Measurements from ENCODE around the gene ADAP1.
A peak's percentile ranks its signal among the peaks of the same experiment; 100 is the strongest.
"Not testable (repeated sequence)": the region's sequence is repeated elsewhere in the genome, so short reads cannot be mapped to it uniquely, and the experiment has no call there.

Gene ADAP1

DNA sequence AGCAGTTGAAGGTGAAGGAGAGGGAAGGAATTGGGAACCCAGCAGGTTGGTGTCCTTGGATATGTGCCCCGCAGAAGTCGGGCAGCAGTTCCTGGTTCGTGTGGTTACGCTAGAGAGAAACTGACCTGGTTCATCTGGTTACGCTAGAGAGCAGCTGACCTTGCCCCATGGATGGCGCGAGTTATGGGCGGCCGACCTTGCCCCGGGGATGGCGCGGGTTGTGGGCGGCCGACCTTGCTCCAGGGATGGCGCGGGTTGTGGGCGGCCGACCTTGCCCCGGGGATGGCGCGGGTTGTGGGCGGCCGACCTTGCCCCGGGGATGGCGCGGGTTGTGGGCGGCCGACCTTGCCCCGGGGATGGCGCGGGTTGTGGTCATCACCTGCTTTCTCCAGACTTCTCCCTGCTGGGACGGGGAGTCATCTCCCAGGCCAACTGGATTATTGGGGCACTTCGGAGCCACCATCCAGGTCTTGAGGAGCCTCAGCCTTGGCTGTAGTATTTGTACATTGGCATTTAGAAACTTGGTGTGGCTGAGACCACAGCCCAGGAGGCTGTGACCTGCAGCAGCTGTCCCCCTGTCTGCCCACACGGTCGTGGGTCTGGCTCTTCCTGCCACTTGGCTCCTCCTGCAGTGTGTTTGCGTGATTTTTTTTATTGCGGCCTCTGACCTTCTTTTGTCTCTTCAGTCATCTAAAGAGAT is 72.0 kb downstream of the ADAP1 start:
- no peak for DNase-seq (ENCODE audit: low read depth in 2 of 2)

DNA sequence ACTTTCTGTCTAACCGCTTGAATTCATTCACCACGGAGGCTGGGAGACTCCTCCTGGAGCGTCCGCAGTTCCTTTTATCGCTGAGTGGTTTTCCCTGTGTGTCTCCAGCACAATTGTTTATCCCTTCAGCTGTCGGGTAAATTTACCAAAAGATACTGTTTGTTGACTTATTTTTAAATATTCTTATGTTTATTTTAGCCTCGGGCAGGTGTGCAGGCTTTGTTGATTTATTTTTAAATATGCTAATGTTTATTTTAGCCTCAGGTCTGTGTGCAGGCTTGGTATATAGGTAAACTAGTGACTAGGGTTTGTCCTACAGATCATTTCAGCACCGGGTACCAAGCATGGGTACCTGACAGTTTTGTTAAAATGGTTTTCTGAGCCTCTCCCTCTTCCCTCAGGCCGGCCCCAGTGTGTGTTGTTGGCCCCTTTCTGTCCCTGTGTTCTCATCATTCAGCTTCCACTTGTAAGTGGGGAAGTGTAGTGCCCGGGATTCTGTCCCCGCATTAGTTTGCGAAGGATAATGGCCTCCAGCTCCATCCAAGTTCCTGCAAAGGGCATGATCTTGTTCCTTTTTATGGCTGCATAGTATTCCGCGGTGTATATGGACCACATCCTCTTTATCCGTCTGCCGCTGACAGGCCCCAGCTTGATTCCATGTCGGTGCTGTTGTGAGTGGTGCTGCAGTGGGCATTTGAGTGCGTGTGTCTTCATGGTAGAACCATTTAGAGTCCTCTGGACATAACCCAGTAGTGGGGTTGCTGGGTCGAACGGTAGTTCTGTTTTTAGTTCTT is 72.8 kb downstream of the ADAP1 start:
- DNase-seq (ENCODE audit: low read depth in 2 of 2) = no peak

DNA sequence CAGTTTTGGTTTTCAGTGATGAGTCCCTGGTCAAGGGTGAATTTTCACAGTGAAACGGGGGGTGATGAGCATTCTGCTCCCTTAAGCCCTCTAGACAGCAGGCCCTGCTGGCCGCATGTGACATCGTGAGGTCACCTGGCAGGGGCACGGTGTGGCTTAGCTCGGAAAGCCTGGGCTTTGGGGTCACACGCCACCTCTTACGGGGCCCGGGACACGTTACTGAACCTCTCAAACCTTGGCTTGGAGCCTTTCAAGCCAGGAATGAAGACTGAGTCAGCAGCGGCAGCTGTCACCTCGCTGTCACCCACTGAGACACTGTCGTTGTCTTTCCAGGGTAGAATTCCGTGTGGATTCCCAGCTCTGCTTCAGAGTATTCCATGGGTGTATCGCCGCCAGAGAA is 74.0 kb downstream of the ADAP1 start:
- no peak for DNase-seq (ENCODE audit: low read depth in 2 of 2)

DNA sequence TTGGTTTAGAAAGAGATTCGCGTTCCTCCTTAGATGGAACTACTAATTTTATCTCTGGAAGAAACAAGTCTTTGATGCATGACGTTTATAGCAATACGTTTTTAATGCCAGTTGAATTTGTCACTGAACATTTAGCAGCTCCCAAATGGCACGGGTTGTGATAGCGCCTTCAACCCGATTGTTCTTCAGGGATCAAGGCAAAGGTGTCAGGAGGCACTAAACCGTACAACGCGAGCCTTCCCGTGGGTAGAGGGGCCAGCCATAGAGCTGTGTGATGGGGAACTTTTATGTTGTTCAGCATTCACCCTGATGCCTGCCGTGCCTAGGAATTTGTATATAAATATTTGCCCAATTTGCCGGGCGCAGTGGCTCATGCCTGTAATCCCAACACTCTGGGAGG is 74.8 kb downstream of the ADAP1 start:
- DNase-seq (ENCODE audit: low read depth in 2 of 2) = no peak

DNA sequence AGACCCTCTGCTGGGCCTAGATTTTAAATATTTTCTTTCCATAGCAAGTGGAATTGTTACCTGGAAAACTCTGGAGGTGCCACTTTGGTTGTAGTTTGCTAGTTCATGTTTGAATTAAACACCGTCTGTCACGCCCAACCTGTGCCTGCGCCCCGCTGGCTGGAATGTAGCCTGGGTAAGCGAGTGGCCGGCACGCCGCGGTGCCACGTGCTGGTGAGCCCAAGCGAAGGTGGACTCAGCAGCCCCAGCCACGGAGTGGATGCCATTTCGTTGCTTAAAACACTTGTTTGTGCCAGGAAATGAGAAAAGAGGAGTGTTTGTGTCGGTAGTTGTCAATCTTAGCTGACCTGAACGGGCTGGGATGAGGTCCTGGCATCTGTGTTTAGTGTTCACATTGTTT is 75.4 kb downstream of the ADAP1 start:
- DNase-seq (ENCODE audit: low read depth in 2 of 2) = no peak

DNA sequence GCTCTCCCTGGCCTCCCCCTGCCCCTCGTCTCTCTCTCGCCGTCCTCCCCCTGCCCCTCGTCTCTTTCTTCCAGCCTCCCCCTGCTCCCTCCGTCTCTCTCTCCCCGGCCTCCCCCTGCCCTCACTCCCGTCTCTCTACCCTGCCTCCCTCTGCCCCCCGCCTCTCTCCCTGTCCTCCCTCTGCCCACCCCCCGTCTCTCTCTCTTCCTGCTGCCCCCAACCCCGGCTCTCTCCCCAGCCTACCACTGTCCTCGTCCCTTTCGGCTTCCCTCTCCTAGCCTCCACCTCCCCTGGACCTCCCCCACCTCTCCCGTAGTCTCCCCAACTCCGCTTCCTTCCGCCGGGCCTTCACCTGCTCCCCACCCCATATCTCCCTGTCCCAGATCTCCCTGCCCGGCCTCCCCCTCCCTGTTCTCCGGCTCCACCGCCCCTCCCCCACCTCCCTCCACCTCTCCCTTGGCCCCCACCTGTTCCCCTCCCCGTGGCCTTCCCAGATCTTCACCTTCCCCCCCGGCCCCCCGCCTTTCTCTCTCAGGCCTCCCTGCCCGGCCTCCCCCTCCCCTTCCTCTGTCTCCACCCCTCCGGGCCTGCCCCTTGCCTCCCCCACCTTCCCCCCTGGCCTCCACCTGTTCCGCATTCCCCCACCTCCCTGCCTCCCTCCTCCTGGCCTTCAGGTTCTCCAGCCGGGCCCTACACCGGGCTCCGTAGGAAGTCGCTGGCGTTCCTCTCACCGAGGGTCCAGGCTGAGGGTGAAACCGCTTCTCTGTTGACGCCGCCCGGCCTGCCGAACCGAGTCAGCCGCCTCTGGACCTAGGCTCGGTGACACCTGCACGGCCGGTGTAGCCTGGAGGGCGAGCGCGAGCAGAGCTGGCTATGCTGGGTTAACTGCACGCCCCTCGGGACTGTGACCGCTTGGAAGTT is 76.9 kb downstream of the ADAP1 start:
- DNase-seq (ENCODE audit: low read depth in 2 of 2) = no peak

DNA sequence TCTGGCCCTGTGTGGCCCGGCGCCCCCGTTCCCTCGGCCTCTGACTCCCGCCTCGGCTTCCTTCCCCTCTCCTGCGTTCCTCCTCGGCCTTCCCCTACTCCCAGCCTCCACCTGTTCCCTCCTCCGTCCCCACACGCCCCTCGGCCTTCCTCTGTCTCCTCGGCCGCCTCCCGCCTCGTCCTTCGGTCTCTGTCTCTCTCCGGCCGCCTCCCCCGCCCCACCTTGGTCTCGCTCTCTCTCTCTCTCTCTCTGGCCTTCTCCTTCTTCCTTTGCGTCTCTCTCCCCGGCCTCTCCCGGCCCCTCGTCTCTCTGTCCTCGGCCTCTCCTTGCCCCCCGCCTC is 77.5 kb downstream of the ADAP1 start:
- DNase-seq (ENCODE audit: low read depth in 2 of 2) = no peak

DNA sequence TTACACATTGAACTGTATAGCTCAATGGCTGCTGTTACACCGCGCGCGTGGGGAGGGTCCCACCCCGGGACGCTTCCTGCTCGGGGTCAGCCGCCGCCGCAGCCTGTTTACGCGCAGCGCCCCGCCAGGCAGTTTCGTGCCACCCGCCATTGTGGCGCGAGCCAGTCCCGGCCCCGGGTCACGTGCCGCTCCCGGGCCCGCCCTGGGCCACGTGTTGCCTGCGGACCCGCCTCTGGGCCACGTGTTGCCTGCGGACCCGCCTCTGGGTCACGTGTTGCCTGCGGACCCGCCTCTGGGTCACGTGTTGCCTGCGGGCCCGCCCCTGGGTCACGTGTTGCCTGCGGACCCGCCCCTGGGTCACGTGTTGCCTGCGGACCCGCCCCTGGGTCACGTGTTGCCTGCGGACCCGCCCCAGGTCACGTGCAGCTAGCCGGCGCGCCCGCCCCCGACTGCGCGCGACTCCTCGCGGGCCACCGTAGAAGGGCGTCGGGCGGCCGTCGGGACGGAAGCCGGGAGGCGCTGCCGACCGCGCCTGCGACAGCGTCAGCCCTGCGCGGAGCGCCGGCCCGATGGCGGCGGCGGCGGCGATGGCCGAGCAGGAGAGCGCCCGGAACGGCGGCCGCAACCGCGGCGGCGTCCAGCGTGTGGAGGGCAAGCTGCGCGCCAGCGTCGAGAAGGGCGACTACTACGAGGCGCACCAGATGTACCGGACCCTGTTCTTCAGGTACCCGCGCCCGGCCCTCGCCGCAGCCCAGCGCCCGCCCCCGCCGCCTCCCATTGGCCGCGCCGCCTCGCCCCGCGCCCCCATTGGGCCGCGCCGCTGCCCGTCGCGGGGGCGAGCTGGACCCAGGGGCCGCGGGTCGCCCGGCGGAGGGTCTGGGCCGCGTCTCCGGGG is 78.2 kb downstream of the ADAP1 start, which contains the start of gene GET4:
Gene GET4, plus strand, starts transcription at position 478 of the 895 bp plus-strand sequence. Its CDS starts 92 bp downstream, at position 570.
- DNase-seq (ENCODE audit: low read depth in 2 of 2) = peak; percentile 90 to 95

DNA sequence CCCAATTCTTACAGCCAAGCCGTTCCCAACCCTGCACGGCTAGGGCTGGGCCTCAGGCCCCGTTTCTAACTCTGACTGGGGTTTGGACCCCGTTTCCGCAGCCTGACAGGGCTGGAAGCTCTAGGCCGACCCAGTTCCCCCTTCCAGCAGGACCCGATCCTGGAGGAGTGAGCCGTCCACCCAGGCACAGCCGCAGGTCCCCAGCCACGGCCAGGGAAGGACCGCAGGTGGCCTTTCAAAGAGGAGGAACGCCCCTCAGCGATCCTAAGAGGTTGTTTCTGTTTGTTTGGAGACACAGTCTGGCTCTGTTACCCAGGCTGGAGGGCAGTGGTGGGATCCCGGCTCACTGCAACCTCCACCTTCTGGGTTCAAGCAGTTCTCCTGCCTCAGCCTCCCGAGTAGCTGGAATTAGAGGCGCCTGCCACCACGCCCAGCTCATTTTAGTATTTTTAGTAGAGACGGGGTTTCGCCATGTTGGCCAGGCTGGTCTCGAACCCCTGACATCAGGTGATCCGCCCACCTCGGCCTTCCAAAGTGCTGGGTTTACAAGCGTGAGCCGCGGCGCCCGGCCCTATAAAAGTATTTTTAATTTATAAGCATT is 78.9 kb downstream of the ADAP1 start:
- DNase-seq (ENCODE audit: low read depth in 2 of 2) = peak in 1 of 2 donors; percentile 4

DNA sequence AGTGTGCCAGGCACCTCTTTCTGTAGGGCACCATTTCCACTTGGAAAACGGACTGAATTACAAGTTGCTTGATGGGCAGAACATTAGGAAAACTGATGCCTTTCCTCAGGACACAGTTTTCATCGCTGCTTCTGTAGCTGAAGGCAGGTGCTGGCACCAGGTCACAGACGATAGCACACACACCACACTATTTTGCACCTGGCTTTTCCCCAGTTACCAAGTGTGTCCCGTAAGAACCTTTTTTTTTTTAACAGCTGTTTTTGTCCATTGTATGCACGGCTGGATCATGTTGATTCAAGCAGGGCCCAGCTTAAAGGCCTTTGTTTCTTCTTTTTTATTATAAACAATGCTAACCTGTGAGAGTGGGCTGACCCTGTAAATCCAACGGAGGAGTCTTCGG is 79.4 kb downstream of the ADAP1 start:
- no peak for DNase-seq (ENCODE audit: low read depth in 2 of 2)

DNA sequence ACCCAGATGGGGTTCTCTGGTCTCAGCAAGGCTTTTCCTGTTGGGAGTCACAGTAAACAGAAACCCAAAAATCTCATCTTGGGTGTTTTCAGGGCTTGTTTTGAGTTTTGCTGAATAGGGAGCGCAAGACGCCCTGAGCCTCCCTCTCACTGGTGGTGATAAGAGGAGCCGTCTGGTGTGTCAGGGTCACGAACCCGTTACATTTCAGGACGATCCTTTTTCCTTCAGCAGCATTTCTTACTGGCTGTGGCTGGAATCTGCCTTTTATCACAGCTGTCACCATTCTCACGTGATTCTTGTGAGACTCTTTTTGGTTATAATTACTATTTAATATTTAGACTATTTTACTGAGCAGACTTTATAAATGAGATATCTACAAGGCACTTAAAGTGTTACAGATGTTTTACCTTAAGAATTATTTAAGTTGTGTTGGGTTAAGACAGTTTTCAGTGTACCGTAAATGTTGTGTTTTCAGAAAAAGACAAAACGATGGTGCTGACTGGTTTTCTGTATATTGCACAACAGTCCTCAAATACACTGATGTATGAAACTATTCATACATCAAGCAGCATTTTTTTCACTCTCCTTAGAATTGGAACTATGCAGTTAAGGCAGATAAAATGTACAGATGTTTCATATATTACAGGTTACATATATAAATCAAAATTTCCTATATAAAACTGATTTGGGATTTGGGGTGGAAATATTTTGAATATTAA is 80.3 kb downstream of the ADAP1 start:
- no peak for DNase-seq (ENCODE audit: low read depth in 2 of 2)

DNA sequence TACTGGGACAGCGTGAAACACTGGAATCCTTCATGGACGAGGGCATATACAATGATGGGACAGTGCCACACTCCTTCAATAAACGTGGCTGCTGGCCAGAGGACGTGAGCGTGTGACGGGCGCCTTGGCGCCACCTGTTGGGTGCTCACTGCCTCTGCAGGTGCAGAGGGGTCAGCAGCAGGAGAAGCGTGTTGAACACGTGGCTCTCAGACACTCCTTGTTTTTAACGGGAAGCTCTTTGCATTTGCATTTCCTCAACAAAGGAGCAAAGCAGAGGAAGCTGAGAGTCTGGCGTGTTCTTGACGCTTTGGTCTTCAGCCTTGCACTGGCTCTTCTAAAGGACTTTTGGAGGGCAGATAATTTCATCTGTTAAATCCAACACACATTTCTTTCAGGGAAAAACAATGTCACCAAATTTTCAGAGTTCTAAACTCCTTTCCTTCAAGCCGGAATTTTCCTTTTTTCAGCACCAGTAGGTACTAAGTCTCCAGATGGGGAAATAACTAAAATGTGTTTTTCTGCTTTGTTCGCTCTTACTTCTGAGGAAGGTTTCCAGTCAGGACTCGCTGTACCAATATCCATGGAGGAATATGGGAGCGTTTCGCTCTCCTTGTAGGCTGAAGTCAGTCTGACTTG is 81.0 kb downstream of the ADAP1 start:
- DNase-seq (ENCODE audit: low read depth in 2 of 2) = peak; percentile 55 to 61

DNA sequence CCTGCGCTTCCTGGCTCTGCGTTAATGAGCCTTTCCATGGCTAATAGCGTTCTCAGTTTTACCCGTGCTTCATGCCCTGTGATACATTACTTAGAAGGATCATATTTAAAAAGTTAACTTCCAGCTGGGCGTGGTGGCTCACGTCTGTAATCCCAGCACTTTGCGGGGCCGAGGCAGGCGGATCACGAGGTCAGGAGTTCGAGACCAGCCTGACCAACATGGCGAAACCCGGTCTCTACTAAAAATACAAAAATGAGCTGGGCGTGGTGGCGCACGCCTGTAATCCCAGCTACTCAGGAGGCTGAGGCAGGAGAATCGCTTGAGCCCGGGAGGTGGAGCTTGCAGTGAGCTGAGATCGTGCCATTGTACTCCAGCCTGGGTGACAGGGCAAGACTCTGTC is 81.8 kb downstream of the ADAP1 start:
- not testable (repeated sequence) for DNase-seq (ENCODE audit: low read depth in 2 of 2)

DNA sequence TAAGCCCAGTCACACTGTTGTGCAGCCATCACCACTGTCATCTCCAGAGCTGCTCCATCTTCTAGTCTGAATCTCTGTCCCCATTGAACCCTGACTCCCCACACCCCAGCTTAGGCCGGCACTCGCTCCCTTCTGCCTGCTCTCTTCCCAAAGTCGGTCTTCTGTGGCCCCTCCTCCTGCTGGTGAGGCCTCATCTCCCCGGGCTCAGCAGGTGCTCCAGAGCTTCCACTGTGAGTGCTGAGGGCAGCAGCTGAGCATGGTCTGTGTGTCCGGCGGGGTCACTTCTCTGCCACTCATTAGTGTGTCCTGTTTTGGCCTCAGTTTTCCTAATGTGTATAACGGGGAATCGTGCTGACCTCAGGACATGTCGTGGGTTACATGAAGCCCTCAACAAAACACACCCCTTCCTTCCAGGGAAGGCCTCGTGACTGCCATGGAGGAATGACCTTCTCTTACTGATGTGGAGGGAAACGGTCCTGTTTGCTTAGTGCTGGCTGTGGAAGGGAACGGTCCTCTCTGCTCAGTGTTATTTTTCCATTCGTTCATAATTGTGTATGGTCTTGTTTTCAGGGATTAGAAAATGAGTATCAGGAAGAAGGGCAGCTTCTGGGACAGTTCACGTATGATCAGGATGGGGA is 82.5 kb downstream of the ADAP1 start:
- DNase-seq (ENCODE audit: low read depth in 2 of 2) = no peak

DNA sequence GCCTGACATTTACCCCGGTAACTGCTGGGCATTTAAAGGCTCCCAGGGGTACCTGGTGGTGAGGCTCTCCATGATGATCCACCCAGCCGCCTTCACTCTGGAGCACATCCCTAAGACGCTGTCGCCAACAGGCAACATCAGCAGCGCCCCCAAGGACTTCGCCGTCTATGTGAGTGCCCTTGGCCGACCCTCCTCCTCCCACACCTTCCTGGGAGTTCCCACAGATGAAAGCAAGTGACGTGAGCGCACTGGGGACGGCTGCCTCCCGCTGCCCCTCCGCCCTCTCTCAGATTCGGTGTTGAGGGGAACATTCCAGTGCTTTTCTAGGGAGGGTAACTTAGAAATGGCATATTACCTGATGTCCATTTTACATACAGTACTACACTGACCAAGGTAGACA is 85.1 kb downstream of the ADAP1 start:
- no peak for DNase-seq (ENCODE audit: low read depth in 2 of 2)

DNA sequence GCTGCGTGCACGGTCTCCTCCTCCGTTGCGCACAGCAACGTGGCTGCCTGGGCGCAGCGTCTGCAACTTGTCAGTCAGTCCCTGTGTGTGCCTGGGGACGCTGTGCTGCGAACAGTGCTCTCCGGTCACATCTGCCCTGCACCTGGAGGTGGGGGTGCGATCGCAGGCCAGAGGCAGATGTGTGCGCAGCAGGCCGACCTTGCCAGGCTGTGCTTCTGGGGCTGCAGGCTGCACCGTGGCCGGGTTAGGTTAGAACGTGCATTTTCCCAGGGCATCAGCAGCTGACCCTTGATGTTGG is 86.3 kb downstream of the ADAP1 start:
- no peak for DNase-seq (ENCODE audit: low read depth in 2 of 2)

DNA sequence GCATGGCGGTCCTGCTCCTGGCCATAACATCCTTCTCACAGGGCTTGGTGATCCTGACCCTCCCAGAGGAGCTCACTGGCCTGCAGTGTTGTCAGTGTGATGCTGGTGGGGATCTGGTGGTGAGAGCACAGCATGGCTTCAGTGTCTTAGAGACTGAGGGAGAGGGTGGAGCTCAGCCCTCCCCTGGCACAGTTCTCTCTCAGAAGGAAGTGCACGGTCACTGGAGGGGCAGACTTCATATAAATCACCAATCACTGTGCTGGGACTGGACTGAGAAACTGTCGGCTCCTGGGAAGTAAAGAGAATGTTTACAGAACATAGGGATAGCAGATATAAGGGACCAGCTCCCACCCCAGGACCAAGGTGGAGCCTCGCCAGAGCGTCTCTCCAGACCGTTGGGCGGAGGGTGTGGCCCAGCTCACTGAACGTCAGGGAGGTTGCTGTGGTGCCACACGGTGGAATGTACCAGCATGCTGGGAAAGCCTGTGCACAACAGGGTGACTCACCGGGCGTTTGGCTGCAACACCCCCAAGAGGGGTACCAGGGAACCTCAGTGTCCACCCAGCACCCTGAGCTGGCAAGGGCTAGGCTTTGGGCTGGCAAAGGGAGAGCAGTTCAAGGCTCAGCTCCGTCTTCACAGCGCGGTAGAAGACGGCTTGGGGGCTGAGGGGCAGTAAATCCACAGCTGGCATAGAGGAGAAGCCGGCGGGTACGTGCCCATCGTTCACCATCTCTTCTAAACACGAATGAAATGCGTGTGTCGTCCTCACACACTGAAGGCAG is 86.9 kb downstream of the ADAP1 start:
- DNase-seq (ENCODE audit: low read depth in 2 of 2) = no peak

DNA sequence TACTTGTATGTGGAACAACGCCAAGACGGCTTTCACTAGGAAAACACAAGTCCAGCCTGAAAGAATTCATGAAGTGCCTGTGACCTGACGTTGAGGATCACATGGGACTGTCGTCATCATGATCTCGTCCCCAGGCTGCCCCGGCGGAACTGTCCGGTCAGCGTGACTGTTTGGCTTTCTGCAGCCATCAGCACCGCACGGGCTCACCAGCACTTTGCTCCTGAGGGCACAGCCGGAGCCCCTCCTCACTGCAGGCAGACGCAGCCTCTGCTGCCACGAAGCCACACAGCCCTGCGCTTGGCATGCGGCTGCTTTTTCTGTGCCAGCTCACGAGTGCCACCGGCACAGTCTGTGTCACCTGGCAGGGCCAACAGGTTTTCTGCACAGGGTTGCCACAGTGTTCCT is 87.5 kb downstream of the ADAP1 start:
- DNase-seq (ENCODE audit: low read depth in 2 of 2) = no peak

DNA sequence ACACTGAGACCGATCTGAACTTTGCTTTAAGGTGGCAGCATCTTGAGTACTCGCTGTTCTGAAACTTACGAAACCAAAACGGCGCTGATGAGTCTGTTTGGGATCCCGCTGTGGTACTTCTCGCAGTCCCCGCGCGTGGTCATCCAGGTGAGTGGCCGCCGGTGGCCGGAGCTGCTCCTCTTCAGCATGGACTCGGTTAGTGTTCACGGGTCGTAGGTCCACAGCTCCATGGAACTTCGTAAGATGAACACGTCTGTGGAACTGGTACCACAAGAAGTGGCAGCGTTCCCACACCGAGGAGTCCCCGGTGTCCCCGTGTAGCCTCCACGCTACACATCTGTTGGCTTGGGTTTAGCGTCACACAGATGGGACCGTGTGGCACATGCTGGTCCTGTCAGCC is 88.6 kb downstream of the ADAP1 start:
- DNase-seq (ENCODE audit: low read depth in 2 of 2) = no peak

All from stimulated activated CD4-positive, alpha-beta T cell treated with anti-CD3 and anti-CD28 coated beads, Interleukin-4, amount 100 ng/mL, for 48 hours (primary cell).